GM18867 (cell line): ENCODE data around the gene APMAP.
"Not testable (repeated sequence)": the region's sequence is repeated elsewhere in the genome, so short reads cannot be mapped to it uniquely, and the experiment has no call there.

ENCODE experiments used
- ATAC-seq: cut with Tn5 transposase; IDR thresholded peaks from one replicate; pipeline ENCODE4 v1.9.1; 2021; ENCODE audit warnings: mild to moderate bottlenecking, moderate library complexity; ENCODE audit not compliant: unreplicated experiment

The APMAP gene

GRCh38 chr20:25008388-25009217 lies 16.1 kb upstream of the APMAP start:
- ATAC-seq: no peak

- ATAC-seq: no peak
These were observed 15.1 kb upstream of the APMAP start for GRCh38 chr20:25007491-25008305.

- no peak for ATAC-seq
These were observed 14.0 kb upstream of the APMAP start for GRCh38 chr20:25006431-25007167.

DNA sequence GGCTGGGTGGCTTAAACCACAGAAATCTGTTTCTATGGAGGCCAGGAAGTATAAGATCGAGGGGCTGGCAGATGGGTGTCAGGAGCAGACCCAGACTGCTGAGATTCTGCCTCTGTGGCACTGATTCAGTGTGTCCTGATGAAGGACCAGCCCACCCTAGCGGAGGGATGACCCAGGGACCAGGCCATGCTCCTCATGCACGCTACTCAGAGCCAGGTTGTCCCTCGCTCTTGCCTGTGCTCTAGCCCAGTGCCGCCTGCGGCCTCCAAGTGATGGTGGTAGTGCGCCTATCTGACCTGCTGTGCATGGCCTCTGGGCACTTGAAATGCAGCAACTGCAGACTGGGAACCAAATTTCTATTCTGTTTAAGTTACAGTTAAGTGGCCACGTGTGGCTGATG lies 13.1 kb upstream of the APMAP start:
- ATAC-seq: no peak

- ATAC-seq: no peak
These were observed 12.7 kb upstream of the APMAP start for GRCh38 chr20:25005220-25005619.

GRCh38 chr20:25003002-25003401 lies 10.5 kb upstream of the APMAP start:
- ATAC-seq: no peak

- not testable (repeated sequence) for ATAC-seq
These were observed 8.8 kb upstream of the APMAP start for GRCh38 chr20:25001323-25001722.

DNA sequence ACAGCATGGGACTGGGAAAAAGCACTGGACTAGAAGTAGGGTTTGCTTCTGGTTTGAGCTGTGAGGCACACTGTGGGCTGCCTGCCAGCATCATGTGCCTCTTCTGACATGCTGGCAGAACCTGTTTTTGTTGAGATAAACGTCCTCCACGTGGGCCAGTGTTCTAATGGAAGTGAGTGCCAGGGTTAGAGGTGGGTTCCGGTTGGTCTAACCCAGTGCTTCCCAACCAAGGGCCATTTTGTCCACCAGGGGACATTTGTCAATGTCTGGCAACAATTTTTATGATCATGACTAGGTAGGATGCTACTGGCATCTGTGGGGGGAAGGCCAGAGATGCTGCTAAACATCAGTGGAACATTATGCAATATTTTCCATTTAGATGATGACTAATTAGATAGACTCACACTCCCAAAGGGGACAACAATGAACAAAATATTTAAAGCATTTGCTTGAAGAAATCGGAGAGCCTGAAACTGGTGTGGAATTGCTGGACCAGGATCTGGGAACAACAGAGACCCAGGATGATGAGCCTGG lies 7.8 kb upstream of the APMAP start:
- ATAC-seq: no peak

DNA sequence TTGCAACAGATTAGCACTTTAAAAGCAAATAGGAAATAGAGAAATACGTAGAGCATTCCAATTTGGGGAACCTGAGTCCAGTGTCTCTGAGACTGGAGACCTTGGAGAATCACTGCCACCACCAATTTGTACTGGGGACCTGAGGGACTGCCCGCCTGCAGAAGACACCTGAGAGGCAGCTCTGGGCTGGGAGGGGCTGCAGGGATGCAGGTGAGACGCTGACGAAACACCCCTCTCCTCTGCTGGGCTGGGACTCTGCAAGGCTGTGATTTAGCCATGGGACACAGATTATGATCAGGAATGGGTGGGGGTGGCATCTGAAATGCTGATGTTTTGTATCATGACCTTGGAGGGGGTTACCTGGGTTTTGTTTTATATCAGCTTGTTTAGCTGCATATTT lies 7.0 kb upstream of the APMAP start:
- ATAC-seq: no peak

DNA sequence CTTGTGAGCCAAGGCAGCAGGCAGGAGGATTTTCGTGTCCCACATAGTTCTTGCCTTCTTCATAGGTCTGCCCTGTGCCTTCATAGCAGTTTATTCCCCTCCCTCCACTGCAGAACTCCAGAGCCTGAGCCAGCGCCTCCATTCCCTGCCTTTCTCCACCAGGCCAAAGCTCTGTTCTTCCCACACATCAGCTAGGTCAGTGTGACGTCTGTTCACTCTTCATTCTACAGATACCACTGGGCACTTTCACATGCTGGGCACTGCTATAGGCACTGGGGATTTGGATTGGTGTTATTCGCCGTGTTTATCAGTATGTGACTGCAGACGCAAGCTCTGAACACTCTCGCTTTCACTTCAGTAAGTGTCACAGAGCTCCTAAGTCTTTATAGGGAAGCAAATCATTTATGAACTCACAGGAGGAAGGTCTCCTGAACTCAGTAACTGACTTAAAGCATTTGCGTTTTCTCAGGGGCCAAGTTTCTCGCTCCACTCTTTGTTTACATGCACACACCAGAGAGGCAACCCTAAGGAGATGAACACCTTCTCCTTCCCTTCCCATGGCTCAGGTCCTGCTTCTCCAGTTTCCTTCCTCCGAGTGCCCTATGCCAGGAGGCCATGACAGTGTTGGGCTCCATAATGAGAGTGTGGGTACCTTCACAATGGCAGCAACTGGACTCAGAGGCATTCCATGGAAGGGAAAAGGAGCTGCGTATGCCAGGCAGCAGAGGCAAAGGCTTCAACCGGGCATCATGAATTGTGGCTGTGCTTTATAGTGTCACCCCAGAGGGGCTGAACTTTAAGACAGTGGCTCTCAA lies 6.3 kb upstream of the APMAP start:
- ATAC-seq: no peak

GRCh38 chr20:24998121-24998520 lies 5.6 kb upstream of the APMAP start:
- no peak for ATAC-seq

DNA sequence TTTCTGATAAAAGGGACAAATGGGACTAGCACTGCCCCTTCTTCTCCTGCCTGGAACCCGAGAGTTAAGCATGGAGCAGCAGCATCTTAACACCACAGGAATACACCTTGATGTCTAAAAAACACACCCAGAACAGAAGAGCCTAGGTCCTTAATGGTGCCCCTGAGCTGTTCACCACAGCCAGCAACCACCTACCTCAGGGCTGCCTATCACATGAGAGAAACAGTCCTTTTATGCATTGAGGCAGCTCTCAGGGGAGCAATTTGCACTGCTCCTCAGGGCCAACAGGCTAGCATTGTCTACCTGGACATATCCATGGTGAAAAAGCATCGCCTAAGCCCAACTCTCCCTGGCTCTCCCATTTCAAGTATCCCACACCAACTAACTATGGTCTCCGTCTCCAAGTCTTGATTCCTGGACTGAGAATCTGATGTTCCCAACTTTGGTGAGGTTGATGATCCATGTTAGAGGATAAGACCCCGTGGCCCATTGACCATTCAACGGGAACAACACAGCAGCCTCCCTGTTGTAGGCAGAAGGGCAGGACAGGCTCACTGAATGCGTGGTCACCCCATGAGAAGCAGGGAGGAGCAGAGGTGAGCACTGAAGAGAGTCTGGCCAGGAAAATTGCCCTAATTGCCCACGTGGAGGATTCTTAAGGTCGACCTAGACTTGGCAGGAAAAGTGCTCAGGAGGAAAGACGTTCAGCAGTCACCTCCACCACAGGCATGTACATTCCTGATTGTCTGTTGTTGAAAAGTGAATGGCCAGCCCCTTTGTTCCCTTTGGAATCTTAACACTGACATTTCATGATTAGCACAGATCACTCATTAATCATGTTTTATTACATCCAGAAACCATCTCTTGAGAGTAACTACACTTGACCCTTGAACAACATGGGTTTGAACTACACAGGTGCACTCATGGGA lies 4.2 kb upstream of the APMAP start:
- ATAC-seq: no peak

- no peak for ATAC-seq
These were observed 3.3 kb upstream of the APMAP start for GRCh38 chr20:24995741-24996448.

DNA sequence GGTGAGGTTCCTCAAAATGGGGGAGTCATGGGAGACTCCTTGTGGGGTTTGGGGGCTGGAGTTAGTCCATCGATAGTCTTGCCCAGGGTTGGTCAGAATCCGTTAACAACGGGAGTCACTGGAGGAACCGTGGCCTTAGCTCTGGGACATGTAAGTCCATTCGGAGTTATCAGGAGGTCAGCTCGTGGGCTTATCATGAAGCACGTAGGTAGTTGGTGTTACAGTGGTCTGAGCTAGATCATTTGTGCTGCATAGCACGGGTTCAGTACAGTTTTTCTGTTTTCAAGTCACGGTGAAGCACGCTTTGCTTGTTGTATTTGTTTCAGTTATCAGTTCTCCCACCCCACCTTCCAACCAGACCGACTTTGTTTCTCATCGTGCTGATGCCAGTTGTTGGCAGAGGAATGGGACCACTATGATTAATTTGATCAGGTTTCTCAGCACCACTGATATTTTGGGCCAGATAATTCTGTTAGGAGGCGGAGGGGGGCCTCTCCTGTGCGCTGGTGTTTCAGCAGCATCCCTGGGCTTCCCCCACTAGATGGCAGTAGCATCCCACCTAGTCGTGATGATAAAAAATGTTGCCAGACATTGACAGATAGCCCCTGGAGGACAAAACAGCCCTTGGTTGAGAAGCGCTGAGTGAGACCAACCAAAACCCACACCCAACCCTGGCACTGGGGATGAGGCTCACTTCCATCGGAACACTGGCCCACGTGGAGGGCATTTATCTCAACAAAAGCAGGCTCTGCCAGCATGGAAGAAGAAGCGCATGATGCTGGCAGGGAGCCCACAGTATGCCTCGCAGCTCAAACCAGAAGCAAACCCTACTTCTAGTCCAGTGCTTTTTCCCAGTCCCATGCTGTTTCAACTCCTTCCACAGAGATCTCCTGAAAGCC lies 2.2 kb upstream of the APMAP start:
- ATAC-seq: peak; percentile 31

GRCh38 chr20:24994186-24994465 lies 1.6 kb upstream of the APMAP start:
- ATAC-seq: no peak

DNA sequence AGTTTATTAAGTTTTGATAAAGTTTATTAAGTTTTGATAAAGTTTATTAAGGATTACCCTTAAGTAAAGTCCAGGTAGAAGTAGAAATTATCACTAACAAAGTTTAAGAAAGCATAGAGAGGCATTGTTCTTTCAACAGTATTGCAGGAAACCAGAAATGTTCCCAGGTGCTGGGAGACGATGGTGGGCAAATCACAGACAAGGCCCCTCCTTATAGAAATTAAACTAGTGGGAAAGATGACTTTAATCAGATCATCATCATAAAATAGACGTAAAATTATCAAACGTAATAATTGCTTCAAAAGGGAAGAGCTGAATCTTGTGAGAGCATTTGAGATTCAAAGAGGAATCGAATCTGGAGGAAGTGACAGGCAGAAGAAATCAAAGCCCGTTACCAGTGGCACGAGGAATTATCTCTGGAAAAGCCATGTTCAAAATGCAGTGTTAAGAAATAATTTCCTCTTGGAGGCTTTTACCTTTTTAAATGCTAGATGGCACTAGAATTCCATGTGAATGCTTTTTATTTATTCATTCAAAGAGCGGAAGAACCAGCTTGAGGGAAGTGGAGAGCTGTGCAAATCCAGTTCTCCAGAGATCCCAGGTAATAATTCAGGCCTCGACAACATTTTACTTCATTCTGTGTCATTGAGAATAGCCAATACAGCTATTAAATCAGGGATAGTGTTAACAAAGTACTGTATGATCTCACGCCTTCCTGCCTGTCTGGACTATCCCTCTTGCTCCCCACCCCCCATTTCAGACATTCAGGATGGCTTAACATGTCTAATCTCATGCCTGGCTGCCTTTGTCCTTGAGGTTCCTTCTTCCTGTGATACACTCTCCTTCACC lies 1.0 kb upstream of the APMAP start:
- ATAC-seq: no peak

GRCh38 chr20:24991897-24992486 lies 559 bp downstream of the APMAP start:
- peak; percentile 25 for ATAC-seq
